ENCODE measurements around the gene ATXN2L. TPM values are rescaled to one million over a fixed set of nuclear protein-coding genes. Genes with fewer than 3 reads are reported as not detected.
A peak's percentile ranks its signal among the peaks of the same experiment; 100 is the strongest.

Gene ATXN2L
- total and polyA plus RNA-seq, 4 donors, result 23.1 to 40.7 (median 32.8) TPM

DNA sequence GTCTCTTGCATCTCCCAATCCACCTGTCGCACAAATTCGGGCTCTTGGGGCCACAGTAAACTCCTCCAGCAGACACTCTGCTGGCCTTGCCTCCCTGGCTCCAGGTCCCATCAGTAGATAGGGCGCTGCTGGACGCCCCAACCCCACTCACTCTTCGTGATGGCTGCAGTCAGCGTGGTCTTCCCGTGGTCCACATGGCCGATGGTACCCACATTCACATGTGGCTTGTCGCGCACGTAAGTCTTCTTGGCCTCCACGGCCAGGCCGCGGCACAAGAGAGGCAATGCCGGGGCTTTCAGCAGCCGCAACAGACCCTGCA, 22.9 kb downstream of the ATXN2L start:
- Histone ChIP-seq H3K27me3 (ENCODE audit: control insufficient read depth in 4 of 4, insufficient read depth in 4 of 4, low read length in 3 of 4) (no peaks in the 10 kb centered on the region), H3K4me3 (ENCODE audit: low read depth in 1 of 3, low read length in 3 of 3) (peak overlapping the region; percentile 55 to 96 (median 86)), H3K9me3 (ENCODE audit: control insufficient read depth in 4 of 4, low read length in 3 of 4) (no peaks in the 10 kb centered on the region), H3K4me1 (ENCODE audit: control insufficient read depth in 4 of 4, insufficient read depth in 4 of 4, low read length in 3 of 4) (peaks cover 0 to 24% (median 18%) of the 10 kb centered on the region in 4 donors), H3K9ac (ENCODE audit: low read depth in 1 of 2, low read length in 2 of 2) (peak overlapping the region; percentile 15 to 81), H3K36me3 (ENCODE audit: control insufficient read depth in 4 of 4, insufficient read depth in 3 of 4, low read depth in 1 of 4, low read length in 3 of 4) (peaks cover 12 to 28% (median 21%) of the 10 kb centered on the region in 4 donors), H3K27ac (ENCODE audit: low read depth in 1 of 2, low read length in 2 of 2) (peak overlapping the region; percentile 57 to 63)
- WGBS, result under 1% methylated on average over 16 of the region's 16 CpGs
- DNase-seq (ENCODE audit: low spot score), result peak; percentile 37
- no peak for TF ChIP-seq FOXA2 (IDR thresholded peaks at IDR 0.05)

DNA sequence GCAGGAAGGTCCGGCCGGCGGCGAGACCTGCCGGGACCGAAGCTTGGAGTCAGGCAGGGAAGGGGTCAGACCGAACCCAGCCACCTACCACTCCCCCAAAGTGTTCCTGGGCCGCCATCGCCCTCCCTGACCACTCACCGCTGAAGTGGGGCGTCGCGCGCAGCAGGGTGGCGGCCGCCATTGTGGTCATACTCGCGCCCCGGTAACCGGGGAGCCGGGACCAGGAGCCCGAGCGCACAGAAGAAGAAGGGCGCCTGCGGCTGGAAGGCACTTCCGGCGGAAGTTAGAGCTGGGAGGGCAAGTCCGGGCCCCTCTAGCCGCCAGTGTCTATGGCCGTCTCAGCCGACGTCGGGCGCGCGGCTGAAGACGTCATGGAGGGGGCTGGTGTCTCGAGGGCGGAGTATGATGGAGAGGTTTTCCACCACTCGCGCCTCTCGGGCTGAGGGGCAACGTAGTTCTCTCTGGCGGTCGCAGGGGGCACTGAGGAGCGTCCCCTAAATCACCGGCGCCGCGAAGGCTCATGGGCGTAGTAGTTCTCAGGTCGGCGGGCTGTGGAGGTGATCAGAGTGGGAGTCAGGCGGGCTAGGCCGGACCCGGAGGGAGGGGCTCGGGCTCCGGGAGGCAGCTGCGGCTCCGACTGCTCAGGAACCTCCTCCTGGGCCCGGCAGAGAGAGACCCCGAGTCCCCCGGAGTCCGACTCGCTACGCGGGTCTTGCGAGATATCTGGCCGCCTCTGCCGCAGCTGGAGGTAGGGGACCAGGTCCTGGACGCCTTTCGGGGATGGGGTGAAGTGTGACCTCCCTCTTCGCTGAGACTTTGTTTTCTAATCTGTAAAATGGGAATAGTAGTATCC, 23.5 kb downstream of the ATXN2L start, which contains the start of gene TUFM:
TUFM (minus strand) TSS at position 269 of the 853 bp plus-strand sequence; CDS start at position 190, 79 bp downstream.
- Histone ChIP-seq H3K27ac (ENCODE audit: low read depth in 1 of 2, low read length in 2 of 2) (peak within 1 kb of the TSS; percentile 57 to 63), H3K4me1 (ENCODE audit: control insufficient read depth in 4 of 4, insufficient read depth in 4 of 4, low read length in 3 of 4) (peaks cover 0 to 24% (median 18%) of the 10 kb centered on the region in 4 donors), H3K4me3 (ENCODE audit: low read depth in 1 of 3, low read length in 3 of 3) (peak within 1 kb of the TSS; percentile 55 to 96 (median 86)), H3K9me3 (ENCODE audit: control insufficient read depth in 4 of 4, low read length in 3 of 4) (no peaks in the 10 kb centered on the region), H3K27me3 (ENCODE audit: control insufficient read depth in 4 of 4, insufficient read depth in 4 of 4, low read length in 3 of 4) (no peaks in the 10 kb centered on the region), H3K9ac (ENCODE audit: low read depth in 1 of 2, low read length in 2 of 2) (peak within 1 kb of the TSS; percentile 63 to 81), H3K36me3 (ENCODE audit: control insufficient read depth in 4 of 4, insufficient read depth in 3 of 4, low read depth in 1 of 4, low read length in 3 of 4) (peaks cover 12 to 28% (median 21%) of the 10 kb centered on the region in 4 donors)
- TF ChIP-seq RXRA (IDR thresholded peaks at IDR 0.05) (peak; percentile 79 to 81), TAF1 (conservative IDR thresholded peaks at IDR 0.05) (peak; percentile 70), HNF4G (IDR thresholded peaks at IDR 0.05) (peak; percentile 7), RAD21 (IDR thresholded peaks at IDR 0.05) (peak; percentile 51 to 66), ZBTB33 (IDR thresholded peaks at IDR 0.05) (no peak), YY1 (IDR thresholded peaks at IDR 0.05) (peak; percentile 96), NR2F2 (IDR thresholded peaks at IDR 0.05) (peak; percentile 86), GABPA (IDR thresholded peaks at IDR 0.05 in 1 of 2, conservative IDR thresholded peaks at IDR 0.05 in 1 of 2) (peak; percentile 98 to 100), FOXA2 (IDR thresholded peaks at IDR 0.05) (peak; percentile 32), JUND (IDR thresholded peaks at IDR 0.05) (peak; percentile 75 to 88), SP1 (IDR thresholded peaks at IDR 0.05) (peak; percentile 85), HNF4A (conservative IDR thresholded peaks at IDR 0.05) (peak; percentile 46 to 62), EGR1 (IDR thresholded peaks at IDR 0.05; ENCODE audit: low read depth in 2 of 2) (peak in 1 of 2 donors; percentile 54), FOXA1 (IDR thresholded peaks at IDR 0.05) (peak; percentile 46)
- TF ChIP-seq, protein P1, sequence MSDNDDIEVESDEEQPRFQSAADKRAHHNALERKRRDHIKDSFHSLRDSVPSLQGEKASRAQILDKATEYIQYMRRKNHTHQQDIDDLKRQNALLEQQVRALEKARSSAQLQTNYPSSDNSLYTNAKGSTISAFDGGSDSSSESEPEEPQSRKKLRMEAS (IDR thresholded peaks at IDR 0.05), result peak; percentile 81
- TF ChIP-seq, protein P2, sequence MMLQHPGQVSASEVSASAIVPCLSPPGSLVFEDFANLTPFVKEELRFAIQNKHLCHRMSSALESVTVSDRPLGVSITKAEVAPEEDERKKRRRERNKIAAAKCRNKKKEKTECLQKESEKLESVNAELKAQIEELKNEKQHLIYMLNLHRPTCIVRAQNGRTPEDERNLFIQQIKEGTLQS (IDR thresholded peaks at IDR 0.05), result no peak
- TF ChIP-seq, protein P3, sequence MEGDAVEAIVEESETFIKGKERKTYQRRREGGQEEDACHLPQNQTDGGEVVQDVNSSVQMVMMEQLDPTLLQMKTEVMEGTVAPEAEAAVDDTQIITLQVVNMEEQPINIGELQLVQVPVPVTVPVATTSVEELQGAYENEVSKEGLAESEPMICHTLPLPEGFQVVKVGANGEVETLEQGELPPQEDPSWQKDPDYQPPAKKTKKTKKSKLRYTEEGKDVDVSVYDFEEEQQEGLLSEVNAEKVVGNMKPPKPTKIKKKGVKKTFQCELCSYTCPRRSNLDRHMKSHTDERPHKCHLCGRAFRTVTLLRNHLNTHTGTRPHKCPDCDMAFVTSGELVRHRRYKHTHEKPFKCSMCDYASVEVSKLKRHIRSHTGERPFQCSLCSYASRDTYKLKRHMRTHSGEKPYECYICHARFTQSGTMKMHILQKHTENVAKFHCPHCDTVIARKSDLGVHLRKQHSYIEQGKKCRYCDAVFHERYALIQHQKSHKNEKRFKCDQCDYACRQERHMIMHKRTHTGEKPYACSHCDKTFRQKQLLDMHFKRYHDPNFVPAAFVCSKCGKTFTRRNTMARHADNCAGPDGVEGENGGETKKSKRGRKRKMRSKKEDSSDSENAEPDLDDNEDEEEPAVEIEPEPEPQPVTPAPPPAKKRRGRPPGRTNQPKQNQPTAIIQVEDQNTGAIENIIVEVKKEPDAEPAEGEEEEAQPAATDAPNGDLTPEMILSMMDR (IDR thresholded peaks at IDR 0.05; ENCODE audit: low read depth, low read length, missing input control), result peak; percentile 69
- TF ChIP-seq, protein P4, sequence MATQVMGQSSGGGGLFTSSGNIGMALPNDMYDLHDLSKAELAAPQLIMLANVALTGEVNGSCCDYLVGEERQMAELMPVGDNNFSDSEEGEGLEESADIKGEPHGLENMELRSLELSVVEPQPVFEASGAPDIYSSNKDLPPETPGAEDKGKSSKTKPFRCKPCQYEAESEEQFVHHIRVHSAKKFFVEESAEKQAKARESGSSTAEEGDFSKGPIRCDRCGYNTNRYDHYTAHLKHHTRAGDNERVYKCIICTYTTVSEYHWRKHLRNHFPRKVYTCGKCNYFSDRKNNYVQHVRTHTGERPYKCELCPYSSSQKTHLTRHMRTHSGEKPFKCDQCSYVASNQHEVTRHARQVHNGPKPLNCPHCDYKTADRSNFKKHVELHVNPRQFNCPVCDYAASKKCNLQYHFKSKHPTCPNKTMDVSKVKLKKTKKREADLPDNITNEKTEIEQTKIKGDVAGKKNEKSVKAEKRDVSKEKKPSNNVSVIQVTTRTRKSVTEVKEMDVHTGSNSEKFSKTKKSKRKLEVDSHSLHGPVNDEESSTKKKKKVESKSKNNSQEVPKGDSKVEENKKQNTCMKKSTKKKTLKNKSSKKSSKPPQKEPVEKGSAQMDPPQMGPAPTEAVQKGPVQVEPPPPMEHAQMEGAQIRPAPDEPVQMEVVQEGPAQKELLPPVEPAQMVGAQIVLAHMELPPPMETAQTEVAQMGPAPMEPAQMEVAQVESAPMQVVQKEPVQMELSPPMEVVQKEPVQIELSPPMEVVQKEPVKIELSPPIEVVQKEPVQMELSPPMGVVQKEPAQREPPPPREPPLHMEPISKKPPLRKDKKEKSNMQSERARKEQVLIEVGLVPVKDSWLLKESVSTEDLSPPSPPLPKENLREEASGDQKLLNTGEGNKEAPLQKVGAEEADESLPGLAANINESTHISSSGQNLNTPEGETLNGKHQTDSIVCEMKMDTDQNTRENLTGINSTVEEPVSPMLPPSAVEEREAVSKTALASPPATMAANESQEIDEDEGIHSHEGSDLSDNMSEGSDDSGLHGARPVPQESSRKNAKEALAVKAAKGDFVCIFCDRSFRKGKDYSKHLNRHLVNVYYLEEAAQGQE (IDR thresholded peaks at IDR 0.05), result peak; percentile 67
- peak; percentile 96 for DNase-seq (ENCODE audit: low spot score)
- WGBS, result under 1% methylated on average over 73 of the region's 73 CpGs

All from liver (tissue), 9 donors.